ENCODE measurements around the gene TRIO.

DNA sequence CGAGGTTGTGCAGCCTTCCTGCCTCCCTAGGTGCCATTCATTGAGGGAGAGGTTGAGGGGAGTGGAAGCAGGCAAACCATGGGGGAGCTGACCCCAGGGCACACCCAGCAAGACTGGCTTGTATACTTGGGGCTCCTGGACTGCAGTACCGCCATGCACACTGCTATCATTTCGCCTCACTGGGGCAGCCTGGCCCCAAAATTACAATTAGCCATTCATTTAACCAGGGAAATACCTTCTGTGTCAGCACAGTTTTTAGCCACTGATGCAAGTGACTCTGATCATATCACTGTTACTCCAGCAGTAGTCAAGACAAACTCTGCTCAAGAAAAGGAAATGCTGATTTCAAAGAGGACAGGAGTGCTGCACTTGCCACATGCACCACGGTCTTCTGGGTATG lies 109.7 kb downstream of the TRIO start:
- TF ChIP-seq TAF1 (IDR thresholded peaks at IDR 0.05; ENCODE audit: borderline replicate concordance, insufficient read depth, low read length) (no peak), POLR2AphosphoS5 (IDR thresholded peaks at IDR 0.05; ENCODE audit: low read depth, low read length) (no peak)

Data from PFSK-1 (cell line).